GM19043 (cell line): ENCODE measurements around the gene TMEM14C.

ENCODE experiments used
- ATAC-seq: cut with Tn5 transposase; IDR thresholded peaks from one replicate; pipeline ENCODE4 v1.9.1; 2021; ENCODE audit warnings: low read depth; ENCODE audit not compliant: unreplicated experiment

The TMEM14C gene

DNA sequence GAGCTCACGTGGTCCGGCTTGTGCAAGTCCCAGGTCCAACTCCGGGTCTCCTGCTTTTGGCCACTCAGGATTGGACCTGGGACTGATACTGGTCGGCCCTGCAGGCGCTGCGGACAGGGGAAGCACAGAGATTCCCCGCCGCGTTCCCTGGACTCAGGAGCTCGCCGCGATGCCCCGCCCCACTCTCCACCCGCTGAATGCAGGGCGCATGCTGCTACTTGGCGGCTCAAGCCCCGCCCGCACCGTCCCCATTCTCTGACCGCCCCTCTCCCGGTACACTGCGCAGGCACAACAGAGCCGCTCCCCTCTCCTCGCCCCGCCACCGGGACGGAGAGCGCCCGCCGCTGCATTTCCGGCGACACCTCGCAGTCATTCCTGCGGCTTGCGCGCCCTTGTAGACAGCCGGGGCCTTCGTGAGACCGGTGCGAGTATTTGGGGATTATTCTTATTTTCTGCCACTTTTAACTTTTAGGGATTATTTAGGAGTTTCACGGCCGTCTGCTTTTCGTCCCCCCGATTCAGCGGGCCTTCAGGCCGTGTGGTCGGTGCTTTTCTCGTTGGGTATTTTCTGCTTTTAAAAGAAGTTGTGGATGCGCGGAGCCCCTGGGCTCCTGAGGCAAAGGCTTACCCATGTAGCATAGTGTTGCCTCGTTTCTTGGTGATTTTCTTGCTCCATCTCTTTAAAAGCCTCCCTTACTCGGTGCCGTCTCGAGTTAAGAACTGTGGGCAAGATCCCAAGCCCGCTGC is at the start of gene TMEM14C:
Gene TMEM14C (plus strand): TSS at position 251 of the 747 bp plus-strand sequence. CDS start 1,544 bp downstream, outside the sequence.
- peak; percentile 95 for ATAC-seq

DNA sequence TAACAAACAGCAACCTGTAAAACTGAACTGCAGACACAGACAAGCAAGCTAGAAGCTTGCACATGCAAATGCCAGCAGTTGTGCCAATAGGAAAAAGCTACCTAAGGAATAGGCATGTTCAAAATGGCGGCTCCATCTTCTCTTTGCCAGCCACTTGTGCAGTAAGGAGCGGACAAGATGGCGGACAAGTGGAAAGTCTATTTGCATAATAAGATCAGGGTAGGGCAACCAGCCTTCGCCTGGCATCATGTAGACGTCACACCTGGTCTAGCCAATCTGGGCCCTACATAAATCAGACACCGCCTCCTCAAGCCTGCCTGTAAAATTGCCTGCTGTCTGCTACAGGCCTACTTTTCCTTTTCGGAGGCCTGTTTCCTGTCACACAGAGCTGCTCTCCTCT is 46.5 kb upstream of the TMEM14C start:
- no peak for ATAC-seq

DNA sequence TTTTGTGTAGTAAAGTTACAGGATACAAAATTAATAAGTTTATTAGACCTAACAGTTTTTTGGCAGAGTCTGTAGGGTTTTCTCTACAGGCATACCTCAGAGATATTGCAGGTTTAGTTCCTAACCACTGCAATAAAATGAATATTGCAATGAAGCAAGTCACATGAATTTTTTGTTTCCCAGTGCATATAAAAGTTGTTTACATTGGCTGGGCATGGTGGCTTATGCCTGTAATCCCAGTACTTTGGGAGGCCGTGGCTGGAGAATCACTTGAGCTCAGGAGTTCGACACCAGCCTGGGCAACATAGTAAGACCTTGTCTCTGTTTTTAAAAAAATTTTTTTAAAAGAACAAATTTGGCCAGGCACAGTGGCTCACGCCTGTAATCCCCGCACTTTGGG is 44.4 kb upstream of the TMEM14C start:
- no peak for ATAC-seq

DNA sequence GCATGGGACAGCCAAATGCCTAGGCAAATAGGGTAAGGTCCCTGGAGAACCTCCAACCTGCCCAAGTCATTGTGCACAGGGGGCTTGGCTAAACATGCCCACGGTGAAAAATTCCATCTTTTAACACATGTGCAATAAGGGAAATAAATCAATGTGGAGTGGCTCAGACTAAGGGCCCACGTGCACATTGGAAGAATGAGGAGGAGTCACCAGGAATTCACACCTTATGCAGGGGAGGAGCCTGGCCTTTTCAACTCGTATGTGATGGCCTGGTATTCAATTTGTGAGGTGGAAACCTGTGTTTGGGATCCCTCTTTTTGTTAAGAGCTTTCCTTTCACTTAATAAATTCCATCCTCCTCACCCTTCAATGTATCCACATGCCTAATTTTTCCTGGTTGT is 41.1 kb upstream of the TMEM14C start:
- ATAC-seq = no peak

DNA sequence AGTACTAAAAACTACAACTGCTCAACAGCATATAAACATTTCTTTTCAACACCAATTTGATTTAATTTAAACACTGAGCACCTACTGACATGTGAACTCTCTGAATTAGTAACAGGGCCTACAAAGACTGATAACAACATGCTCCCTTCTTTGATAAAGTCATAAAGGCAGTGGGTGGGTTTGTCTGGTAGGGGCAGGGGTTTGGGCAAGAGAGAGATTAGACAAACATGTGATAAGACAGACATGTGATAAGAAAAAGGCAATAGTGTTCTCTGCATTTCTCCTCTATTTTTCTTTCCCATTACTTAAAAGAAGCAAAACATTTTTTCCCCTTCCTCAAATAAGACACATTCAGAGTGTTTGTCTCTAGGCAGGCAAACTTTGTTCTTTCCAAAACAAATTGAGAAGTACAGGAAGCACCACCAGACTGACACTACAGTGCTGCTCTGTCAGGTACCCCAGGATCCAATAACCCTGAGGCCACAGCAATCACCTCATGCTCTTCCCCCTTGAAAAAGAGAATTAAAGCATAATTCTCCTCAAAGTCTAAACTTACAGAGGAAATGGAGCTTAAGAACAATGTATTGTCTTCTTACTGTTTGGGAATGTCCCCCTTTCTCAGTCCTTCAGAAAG is 40.4 kb upstream of the TMEM14C start:
- no peak for ATAC-seq

DNA sequence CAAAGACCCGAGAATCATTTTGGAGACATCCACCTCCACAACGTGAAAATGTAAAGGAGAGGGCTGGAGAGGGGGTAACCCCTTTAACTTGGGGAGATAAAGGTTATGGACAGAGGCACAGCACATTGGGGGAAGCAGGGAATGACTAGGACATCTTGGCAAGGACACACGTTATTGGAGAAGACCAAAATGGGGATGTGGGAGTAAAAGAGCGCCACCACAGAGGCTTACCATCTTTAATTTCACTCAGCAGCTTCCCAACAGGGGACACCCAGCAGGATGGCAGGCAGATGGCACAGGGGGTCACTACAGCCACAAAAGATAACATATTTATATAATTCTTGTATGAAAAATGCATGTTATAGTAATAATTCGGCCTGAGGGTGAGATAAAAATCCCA is 38.3 kb upstream of the TMEM14C start:
- ATAC-seq = no peak

DNA sequence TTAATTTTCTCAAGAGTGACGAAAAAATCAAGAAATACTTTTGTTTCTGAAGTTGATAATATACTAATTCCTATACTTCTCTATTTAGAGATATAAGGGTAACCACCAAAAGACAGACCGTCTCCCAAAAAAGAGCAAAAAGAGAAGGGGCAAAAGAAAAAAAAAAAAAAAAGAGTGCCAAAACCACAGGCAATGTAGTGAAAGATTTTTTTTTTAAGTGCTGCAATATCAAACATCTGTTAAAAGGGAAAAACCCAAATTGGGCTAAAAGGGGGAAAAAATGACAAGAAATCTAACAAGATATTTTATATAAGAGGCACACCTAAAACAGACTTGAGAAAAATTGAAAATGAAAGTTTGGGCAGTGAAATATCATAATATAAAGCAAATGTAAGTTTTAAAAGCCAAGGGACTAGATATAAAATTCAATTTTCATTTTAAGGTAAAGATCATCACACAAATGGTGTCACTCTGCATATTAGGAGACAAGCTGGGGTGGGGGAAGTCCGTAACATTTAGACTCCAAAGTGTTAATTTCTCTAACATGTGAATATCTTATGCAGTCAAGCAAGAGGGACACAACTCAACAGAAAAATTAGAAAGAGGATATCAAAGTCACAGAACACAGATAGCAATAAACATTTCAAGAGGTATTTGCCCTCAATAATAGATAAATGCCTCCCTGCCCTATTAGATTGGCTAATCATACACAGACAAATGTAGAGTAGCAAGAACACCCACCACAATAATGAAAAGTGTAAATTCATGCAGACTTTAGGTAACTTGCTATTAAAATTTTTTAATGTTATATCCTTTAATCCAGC is 37.6 kb upstream of the TMEM14C start:
- no peak for ATAC-seq

DNA sequence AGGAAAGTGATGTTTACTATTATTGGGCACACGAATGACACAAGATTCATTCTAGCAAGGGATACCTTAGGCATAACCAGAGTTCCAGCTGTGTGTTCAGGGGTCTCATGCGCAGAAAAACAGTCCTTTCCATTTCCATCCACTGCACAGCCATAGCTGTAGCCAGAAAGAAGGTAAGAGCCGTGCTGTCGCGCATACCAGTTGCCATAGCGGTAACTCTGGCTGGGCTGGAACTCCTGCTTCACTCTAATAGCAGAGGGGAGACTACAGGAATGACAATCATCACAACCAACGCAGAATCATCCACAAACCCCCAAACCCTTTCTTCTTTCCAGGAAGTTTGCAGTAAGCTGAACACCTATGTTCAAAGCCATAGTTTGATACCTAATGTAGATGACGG is 36.0 kb upstream of the TMEM14C start:
- ATAC-seq = no peak

DNA sequence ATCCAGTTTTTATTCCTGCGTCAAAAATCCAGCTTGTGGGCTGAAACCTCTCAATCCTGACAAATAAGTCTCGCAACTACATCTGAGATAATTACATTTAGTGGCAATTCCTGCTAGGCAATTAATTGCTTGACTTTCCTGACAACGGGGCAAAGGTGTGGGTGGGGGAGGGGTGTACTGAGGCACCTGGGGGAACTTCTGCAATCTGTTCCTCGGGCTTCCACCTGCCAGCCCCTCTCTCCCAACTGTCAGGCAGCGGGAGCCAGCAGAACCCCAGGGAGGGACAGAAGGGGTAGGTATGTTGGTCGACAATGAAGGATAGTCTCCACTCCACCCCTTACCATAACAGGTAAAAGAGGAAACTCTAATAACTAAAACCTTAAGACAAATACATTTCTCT is 35.3 kb upstream of the TMEM14C start:
- no peak for ATAC-seq

DNA sequence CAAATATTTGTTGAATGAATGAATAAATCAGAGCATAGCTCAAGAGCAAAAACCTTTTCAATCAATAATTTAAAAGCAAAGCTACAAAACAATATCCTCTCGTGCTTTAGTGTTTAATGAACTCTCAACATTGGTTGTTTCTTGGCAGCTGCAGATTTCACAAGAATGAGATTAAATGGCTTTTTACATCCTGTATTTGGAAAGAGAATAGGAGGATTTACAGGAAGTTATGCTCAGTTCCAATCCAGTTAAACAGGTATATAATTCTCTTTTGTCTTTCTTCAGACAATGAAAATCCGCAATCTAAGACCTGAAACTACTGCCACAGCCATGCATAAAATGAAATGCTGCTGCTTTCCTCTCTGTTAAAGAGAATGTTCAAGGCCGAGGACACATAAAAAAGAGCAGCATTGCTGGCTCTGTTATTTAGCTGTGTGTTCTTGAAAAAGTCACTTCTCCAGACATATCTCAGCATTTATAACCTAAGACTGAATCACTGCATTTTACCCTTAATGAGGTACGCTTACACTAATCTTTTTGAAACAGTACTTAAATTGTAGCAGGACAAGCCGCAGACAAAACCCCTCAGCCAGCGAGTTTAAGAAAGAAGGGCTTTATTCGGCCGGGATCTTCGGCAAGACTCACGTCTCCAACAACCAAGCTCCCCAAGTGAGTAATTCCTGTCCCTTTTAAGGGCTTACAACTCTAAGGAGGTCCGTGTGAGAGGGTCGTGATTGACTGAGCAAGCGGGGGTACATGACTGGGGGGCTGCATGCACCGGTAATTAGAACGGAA is 32.0 kb upstream of the TMEM14C start:
- no peak for ATAC-seq

DNA sequence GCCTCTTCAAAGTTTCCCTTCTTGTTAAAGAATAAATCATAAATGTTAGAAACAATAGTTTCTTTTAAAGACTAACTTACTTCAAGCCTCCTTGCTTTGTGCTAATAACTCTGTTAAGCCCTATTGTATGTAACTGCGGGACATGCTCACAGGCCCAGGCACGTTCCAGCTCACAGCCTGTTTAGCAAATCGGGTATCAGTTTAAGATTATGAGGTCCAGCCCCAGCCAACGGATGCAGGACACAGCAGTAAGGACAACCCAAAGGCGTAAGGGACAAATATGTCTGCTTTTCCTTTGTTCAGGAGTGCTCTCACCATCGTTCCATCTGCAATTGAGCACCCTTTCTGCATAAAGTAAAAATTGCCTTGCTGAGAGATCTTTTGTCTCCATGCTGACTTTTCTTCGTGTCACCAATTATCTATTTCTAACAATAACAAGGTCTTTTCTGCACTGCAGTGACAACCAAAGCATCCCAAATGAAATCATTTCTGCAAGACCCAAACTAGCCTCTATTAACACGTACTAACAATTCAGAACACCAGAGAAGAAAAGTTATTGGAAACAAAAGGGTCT is 29.8 kb upstream of the TMEM14C start:
- ATAC-seq = no peak

DNA sequence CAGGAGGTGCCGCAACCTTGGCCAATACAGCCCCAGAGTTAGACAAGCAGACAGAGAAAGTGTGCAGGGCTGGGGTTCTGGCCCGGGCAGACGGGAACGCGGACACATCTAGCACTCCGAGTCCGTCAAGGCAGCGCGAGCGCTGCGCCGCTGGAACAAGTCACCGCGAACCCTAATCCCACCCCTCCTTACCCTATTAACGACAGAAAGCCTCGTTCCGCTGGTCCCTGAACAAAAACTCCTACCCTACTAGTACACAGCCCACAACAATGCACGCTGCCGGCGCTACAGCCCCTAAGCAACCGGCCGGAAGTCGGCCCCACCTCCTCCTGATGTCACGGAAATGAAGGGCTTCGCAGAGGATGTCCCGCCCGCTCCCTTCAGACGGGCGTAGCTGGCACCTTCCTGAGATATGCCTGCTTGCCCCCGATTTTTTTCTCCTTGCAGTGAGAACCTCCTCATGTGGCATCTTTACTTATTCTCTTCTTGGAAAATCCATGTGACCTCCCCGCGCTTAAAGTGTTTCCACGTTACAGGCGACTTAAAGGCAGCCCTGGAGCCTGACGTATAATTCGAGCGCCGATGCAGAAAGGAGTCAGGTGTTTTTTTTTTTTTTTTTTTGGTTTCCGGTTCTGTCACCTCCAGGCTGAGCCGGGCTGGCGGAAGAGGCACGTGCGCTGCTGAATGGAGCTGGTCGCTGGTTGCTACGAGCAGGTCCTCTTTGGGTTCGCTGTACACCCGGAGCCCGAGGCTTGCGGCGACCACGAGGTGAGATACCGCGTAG is 28.4 kb upstream of the TMEM14C start, which contains the start of the genes C6orf52 and PAK1IP1:
Gene C6orf52 (minus strand): TSS at position 315 of the 784 bp plus-strand sequence. CDS start 7,066 bp downstream, outside the sequence.
Gene PAK1IP1 (plus strand): TSS at position 671 of the 784 bp plus-strand sequence. CDS start 14 bp downstream, at position 685.
- peak; percentile 97 for ATAC-seq

DNA sequence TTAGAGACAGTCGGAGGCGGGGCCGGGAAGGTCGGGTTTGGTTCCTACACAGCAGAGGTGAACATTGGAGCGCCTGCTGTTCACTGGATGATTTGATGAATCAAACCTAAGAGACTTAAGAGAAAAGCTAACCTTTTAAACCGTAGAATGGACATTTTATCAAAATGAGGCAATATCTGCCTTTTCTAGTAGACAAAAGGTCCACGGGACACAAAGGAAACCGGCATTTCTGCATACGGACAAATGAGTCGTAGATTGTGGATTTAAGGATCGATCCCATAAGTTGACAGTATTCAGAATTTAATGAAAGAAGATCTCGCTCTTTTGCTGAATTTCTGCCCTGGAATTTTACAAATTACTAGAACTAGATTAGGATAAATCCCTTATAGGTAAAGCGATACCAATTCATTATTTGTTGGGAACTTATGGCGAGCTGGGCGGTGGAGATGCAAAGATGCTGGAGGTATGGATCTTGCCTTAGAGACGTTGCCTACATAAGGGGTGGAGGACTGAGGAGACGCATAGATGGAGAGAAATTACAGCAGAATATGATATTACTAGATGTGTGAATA is 27.7 kb upstream of the TMEM14C start:
- ATAC-seq = no peak

DNA sequence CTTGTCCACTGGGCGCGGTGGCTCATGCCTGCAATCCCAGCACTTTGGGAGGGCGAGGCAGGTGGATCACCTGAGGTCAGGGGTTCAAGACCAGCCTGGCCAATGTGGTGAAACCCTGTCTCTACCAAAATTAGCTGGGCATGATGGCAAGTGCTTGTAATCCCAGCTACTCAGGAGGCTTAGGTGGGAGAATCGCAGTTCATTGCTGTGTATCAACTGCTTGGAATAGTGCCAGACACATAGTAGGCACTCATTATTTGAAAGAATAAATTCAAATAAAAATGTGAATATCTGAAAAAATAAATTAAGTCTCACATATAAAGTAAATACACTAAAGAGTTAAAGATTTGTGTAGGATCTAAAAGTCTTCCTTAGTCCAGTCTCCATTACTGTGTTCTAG is 26.2 kb upstream of the TMEM14C start:
- ATAC-seq = no peak

DNA sequence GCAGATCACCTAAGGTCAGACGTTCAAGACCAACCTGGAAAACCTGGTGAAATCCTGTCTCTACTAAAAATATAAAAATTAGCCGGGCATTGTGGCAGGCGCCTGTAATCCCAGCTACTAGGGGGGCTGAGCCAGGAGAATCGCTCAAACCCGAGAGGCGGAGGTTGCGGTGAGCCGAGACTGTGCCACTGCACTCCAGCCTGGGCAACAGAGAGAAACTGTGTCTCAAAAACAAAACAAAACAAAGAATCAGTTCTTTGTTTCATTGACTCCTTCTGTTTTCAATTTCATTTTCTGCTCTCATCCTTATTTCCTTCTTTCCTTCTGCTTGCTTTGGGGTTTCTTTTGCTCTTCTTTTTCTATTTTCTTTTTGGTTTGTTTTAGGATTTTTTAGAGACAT is 8.9 kb upstream of the TMEM14C start:
- no peak for ATAC-seq

DNA sequence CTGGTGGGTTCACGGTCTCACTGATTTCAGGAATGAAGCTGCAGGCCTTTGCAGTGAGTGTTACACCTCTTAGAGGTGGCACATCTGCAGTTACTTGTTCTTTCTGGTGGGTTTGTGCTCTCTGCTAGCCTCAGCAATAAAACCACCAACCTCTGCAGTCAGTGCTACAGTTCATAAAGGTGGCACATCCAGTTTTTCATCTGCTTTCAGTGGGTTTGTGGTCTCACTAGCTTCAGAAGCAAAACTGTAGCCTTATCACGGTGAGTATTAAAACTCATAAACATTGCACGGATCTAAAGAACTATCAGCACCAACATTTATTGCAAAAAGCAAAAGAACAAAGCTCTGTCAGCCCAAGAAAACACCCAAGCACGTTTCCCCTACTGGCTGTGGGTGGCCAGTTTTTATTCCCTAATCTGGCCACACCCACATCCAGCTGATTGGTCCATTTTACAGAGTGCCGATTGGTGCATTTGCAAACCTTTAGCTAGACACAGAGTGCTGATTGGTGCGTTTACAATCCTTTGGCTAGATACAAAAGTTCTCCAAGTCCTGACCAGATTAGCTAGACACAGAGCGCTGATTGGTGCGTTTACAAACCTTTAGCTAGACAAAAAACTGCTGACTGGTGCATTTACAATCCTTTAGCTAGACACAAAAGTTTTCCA is 3.4 kb upstream of the TMEM14C start:
- no peak for ATAC-seq

DNA sequence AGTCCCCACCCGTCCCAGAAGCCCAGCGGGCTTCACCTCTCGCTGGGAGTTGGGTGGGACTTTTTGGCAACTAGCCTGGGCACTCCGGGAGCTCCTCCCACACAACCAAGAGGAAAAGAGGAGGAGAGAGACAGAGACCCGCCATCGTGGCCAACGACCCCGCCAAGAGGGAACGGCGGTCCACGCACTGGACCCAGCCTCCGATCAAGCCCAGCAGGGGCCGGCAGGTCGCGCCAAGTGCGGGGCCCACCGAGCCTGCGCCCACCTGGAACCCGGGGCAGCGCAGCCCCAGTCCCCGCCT is 3.0 kb upstream of the TMEM14C start:
- ATAC-seq = no peak

DNA sequence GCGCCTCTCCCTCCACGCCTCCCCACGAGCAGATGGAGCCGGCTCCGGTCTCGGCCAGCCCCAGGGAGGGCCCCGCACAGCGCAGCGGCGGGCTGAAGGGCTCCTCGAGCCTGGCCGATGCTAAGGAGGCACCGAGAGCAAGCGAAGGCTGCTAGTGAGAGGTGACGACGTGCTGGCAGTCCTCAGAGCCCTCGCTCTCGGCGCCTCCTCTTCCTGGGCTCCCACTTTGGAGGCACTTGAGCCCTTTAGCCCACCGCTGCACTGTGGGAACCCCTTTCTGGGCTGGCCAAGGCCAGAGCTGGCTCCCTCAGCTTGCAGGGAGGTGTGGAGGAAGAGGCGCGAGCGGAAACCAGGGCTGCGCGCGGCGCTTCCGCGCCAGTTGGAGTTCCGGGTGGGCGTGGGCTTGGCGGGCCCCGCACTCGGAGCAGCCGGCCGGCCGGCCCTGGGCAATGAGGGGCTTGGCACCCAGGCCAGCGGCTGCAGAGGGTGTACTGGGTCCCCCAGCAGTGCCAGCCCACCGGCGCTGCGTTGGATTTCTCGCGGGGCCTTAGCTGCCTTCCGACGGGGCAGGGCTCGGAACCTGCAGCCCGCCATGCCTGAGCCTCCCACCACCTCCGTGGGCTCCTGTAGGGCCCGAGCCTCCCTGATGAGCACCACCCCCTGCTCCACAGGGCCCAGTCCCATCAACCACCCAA is 2.5 kb upstream of the TMEM14C start:
- no peak for ATAC-seq
